ENCODE data around the gene VWCE. TPM values are rescaled to one million over a fixed set of nuclear protein-coding genes. Genes with fewer than 3 reads are reported as not detected.

Gene VWCE, protein sequence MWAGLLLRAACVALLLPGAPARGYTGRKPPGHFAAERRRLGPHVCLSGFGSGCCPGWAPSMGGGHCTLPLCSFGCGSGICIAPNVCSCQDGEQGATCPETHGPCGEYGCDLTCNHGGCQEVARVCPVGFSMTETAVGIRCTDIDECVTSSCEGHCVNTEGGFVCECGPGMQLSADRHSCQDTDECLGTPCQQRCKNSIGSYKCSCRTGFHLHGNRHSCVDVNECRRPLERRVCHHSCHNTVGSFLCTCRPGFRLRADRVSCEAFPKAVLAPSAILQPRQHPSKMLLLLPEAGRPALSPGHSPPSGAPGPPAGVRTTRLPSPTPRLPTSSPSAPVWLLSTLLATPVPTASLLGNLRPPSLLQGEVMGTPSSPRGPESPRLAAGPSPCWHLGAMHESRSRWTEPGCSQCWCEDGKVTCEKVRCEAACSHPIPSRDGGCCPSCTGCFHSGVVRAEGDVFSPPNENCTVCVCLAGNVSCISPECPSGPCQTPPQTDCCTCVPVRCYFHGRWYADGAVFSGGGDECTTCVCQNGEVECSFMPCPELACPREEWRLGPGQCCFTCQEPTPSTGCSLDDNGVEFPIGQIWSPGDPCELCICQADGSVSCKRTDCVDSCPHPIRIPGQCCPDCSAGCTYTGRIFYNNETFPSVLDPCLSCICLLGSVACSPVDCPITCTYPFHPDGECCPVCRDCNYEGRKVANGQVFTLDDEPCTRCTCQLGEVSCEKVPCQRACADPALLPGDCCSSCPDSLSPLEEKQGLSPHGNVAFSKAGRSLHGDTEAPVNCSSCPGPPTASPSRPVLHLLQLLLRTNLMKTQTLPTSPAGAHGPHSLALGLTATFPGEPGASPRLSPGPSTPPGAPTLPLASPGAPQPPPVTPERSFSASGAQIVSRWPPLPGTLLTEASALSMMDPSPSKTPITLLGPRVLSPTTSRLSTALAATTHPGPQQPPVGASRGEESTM
- total RNA-seq (2021) (13.8 to 21.9 TPM (median 17.4 TPM) in 3 replicates), Bru-seq, nascent RNA (percentile 50 among the genes with signal in this experiment)
- long read RNA-seq, experiment 1, transcript VWCE-202 (20 exons, 3,640 nt) = major isoform, 8 of 69 reads
- long read RNA-seq, experiment 1, partial matches to known transcripts = 6 of 69 reads
- long read RNA-seq, experiment 1, other reads (novel, unspliced or antisense) = 53 of 69 reads
- long read RNA-seq, experiment 2, partial matches to known transcripts = 4 of 16 reads
- long read RNA-seq, experiment 2, other reads (novel, unspliced or antisense) = 12 of 16 reads
- long read RNA-seq, experiment 3, partial matches to known transcripts = 0 of 2 reads
- long read RNA-seq, experiment 3, other reads (novel, unspliced or antisense) = 2 of 2 reads

DNA sequence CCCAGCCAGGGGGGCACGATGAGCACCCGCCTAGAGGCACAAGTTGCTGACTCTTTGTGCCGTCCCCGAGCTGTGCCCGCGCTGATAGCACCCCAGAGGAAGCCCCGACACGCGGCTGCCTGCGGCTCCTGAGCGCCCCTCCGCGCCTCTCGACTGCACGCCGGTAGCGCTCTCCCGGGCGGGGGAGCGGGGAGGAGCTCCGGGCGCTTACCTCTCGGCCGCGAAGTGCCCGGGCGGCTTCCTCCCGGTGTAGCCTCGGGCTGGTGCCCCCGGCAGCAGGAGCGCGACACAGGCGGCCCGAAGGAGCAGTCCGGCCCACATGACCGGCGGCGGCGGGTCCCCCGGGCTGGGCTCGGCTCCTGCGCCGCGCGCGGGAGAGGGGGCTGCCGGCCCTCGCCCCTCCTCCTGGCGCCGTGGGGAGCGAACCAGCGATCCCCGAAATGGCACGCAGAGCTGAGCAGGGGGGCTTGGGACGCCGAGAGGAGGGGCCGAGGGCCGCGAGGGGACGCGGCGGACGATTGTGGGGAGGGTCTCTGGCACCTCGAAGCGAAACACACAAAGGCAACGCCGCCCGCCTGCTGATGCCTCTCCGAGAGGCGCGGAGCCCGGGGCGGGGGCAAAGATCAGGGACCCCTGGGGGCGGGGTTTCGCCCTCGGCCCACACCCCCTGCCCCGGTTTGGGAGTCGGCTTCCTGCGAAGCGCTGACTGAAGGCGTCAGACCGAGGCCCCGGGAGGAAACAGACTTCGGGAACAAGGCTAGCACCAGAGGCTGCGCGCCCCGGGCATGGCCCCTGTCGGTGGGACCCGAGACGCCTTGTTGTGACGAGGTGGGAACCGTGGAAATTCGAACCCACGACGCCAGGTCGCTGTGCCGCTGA lies at the start of gene VWCE:
TSS of gene VWCE (minus strand) at position 600 of the 879 bp plus-strand sequence. CDS start at position 321, 279 bp downstream.
- H3K4me3 Mint-ChIP-seq = peak within 1 kb of the TSS; percentile 85
- no peak within 1 kb of the TSS for H3K27ac Mint-ChIP-seq
- peak; percentile 66 for ATAC-seq
- H3K36me3 Mint-ChIP-seq = peaks cover 17% of the 10 kb centered on the region
- H3K27me3 Mint-ChIP-seq (ENCODE audit: low read depth) = peaks cover 17% of the 10 kb centered on the region
- peak; percentile 75 for DNase-seq (ENCODE audit: low spot score)
- peaks cover 26% of the 10 kb centered on the region for H3K4me1 Mint-ChIP-seq
- POLR2A ChIA-PET = interaction anchor here (1.5 to 1.7 kb wide), 4 partner anchors 13 to 97 kb away, joined by 6 to 7 read pairs (median 6); partner anchors contain the start of genes CYB561A3 and TMEM216
- CTCF ChIA-PET = interaction anchor here (0.7 to 3.2 kb wide), 13 partner anchors 10 to 222 kb away, joined by 3 to 21 read pairs (median 5); partner anchors contain the start of genes CPSF7 and SDHAF2
- H3K9me3 Mint-ChIP-seq = no peaks in the 10 kb centered on the region
- TF ChIP-seq ZBTB21 (CRISPR knock-in tag; IDR thresholded peaks at IDR 0.05; ENCODE audit: borderline replicate concordance) (no peak), ZNF138 (CRISPR knock-in tag; conservative IDR thresholded peaks at IDR 0.05) (no peak), FOXJ3 (CRISPR knock-in tag; IDR thresholded peaks at IDR 0.05; ENCODE audit: borderline replicate concordance) (no peak), TCF7 (CRISPR knock-in tag; IDR thresholded peaks at IDR 0.05; ENCODE audit: low read depth) (no peak), SMAD3 (CRISPR knock-in tag; IDR thresholded peaks at IDR 0.05; ENCODE audit: borderline replicate concordance) (no peak), MAX (CRISPR knock-in tag; IDR thresholded peaks at IDR 0.05) (peak; percentile 74; the same call in 1 of the 2 replicates), NFE2L1 (CRISPR knock-in tag; IDR thresholded peaks at IDR 0.05) (no peak), PRRX2 (CRISPR knock-in tag; IDR thresholded peaks at IDR 0.05) (no peak), ZNF416 (CRISPR knock-in tag; IDR thresholded peaks at IDR 0.05) (no peak), FOXP1 (CRISPR knock-in tag; IDR thresholded peaks at IDR 0.05; ENCODE audit: borderline replicate concordance) (peak; percentile 18), NR1H2 (CRISPR knock-in tag; IDR thresholded peaks at IDR 0.05) (no peak), ATF1 (CRISPR knock-in tag; IDR thresholded peaks at IDR 0.05) (no peak), SP1 (CRISPR knock-in tag; conservative IDR thresholded peaks at IDR 0.05) (peak; percentile 48), ELF4 (CRISPR knock-in tag; IDR thresholded peaks at IDR 0.05; ENCODE audit: low read depth) (peak; percentile 66; the same call in 1 of the 2 replicates), ZNF317 (CRISPR knock-in tag; IDR thresholded peaks at IDR 0.05; ENCODE audit: borderline replicate concordance, low read depth) (peak; percentile 40; the same call in 1 of the 2 replicates), TP53 (CRISPR knock-in tag; IDR thresholded peaks at IDR 0.05) (0 out of 2 replicates have a peak, but pooled peaks have one; percentile 21), MXD4 (CRISPR knock-in tag; IDR thresholded peaks at IDR 0.05; ENCODE audit: borderline replicate concordance) (no peak), EMX1 (CRISPR knock-in tag; IDR thresholded peaks at IDR 0.05) (no peak), NR3C1 (CRISPR knock-in tag; conservative IDR thresholded peaks at IDR 0.05; ENCODE audit: low read depth) (no peak), TEAD4 (CRISPR knock-in tag; IDR thresholded peaks at IDR 0.05) (no peak), AR (CRISPR knock-in tag; IDR thresholded peaks at IDR 0.05) (no peak)
- TF ChIP-seq, protein P1, sequence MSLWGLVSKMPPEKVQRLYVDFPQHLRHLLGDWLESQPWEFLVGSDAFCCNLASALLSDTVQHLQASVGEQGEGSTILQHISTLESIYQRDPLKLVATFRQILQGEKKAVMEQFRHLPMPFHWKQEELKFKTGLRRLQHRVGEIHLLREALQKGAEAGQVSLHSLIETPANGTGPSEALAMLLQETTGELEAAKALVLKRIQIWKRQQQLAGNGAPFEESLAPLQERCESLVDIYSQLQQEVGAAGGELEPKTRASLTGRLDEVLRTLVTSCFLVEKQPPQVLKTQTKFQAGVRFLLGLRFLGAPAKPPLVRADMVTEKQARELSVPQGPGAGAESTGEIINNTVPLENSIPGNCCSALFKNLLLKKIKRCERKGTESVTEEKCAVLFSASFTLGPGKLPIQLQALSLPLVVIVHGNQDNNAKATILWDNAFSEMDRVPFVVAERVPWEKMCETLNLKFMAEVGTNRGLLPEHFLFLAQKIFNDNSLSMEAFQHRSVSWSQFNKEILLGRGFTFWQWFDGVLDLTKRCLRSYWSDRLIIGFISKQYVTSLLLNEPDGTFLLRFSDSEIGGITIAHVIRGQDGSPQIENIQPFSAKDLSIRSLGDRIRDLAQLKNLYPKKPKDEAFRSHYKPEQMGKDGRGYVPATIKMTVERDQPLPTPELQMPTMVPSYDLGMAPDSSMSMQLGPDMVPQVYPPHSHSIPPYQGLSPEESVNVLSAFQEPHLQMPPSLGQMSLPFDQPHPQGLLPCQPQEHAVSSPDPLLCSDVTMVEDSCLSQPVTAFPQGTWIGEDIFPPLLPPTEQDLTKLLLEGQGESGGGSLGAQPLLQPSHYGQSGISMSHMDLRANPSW (CRISPR knock-in tag; conservative IDR thresholded peaks at IDR 0.05; ENCODE audit: low read depth) = no peak
- TF ChIP-seq, protein P2, sequence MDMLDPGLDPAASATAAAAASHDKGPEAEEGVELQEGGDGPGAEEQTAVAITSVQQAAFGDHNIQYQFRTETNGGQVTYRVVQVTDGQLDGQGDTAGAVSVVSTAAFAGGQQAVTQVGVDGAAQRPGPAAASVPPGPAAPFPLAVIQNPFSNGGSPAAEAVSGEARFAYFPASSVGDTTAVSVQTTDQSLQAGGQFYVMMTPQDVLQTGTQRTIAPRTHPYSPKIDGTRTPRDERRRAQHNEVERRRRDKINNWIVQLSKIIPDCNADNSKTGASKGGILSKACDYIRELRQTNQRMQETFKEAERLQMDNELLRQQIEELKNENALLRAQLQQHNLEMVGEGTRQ (CRISPR knock-in tag; IDR thresholded peaks at IDR 0.05) = 0 out of 2 replicates have a peak, but pooled peaks have one; percentile 24
- TF ChIP-seq, protein P3, sequence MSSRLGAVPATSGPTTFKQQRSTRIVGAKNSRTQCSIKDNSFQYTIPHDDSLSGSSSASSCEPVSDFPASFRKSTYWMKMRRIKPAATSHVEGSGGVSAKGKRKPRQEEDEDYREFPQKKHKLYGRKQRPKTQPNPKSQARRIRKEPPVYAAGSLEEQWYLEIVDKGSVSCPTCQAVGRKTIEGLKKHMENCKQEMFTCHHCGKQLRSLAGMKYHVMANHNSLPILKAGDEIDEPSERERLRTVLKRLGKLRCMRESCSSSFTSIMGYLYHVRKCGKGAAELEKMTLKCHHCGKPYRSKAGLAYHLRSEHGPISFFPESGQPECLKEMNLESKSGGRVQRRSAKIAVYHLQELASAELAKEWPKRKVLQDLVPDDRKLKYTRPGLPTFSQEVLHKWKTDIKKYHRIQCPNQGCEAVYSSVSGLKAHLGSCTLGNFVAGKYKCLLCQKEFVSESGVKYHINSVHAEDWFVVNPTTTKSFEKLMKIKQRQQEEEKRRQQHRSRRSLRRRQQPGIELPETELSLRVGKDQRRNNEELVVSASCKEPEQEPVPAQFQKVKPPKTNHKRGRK (CRISPR knock-in tag; IDR thresholded peaks at IDR 0.05; ENCODE audit: borderline replicate concordance) = no peak

Data from WTC11 (cell line).